ENCODE measurements around the gene GTF2F1.
"Not testable (repeated sequence)": the region's sequence is repeated elsewhere in the genome, so short reads cannot be mapped to it uniquely, and the experiment has no call there.

DNA sequence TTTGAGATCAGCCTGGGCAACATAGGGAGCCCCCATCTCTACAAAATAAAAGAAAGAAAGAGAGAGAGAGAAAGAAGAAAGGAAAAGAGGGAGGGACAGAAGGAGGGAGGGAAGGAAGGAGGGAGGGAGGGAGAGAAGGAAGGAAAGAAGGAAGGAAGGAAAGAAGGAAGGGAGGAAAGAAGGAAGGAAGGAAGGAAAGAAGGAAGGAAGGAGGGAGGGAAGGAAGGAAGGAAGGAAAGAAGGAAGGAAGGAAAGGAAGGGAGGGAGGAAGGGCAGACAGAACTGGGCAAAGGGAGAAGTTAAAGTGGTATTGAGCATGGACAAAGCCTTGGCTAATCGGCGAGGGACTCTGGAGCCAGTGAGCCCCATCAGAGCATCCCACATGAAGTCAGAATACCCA, 43.7 kb downstream of the GTF2F1 start:
- TF ChIP-seq, protein P1, sequence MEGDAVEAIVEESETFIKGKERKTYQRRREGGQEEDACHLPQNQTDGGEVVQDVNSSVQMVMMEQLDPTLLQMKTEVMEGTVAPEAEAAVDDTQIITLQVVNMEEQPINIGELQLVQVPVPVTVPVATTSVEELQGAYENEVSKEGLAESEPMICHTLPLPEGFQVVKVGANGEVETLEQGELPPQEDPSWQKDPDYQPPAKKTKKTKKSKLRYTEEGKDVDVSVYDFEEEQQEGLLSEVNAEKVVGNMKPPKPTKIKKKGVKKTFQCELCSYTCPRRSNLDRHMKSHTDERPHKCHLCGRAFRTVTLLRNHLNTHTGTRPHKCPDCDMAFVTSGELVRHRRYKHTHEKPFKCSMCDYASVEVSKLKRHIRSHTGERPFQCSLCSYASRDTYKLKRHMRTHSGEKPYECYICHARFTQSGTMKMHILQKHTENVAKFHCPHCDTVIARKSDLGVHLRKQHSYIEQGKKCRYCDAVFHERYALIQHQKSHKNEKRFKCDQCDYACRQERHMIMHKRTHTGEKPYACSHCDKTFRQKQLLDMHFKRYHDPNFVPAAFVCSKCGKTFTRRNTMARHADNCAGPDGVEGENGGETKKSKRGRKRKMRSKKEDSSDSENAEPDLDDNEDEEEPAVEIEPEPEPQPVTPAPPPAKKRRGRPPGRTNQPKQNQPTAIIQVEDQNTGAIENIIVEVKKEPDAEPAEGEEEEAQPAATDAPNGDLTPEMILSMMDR (conservative IDR thresholded peaks at IDR 0.05; ENCODE audit: low read depth, low read length), result not testable (repeated sequence)
- not testable (repeated sequence) for TF ChIP-seq EZH2 (IDR thresholded peaks at IDR 0.05; ENCODE audit: low read length, unreplicated experiment); EZH2phosphoT487 (IDR thresholded peaks at IDR 0.05; ENCODE audit: borderline replicate concordance, low read length)
